HepG2 (cell line): ENCODE results near the gene COMT. TPM values are rescaled to one million over a fixed set of nuclear protein-coding genes. Genes with fewer than 3 reads are reported as not detected.

Experiments
- ATAC-seq: fragments of 200-7000 bp; cut with Tn5 transposase; 3 replicates; pipeline ENCODE4 v1.9.1; 2020; ENCODE audit warnings: mild to moderate bottlenecking, moderate library complexity
- BruUV-seq: library from RNA; stranded (reverse); fragments of 400-500 nt; replicated peaks from 2 replicates; lab custom pipeline; 2021; lab: Mats Ljungman, UMichigan
- CTCF ChIA-PET: fragments of 300-600 bp; formaldehyde crosslinking; extraction: SDS; loops from one replicate; lab custom pipeline; 2021; ENCODE audit warnings: low total read pairs, inconsistent platforms, low intra/inter-chr PET ratio; lab: Yijun Ruan, JAX
- POLR2A ChIA-PET: fragments of 350-600 bp; sonication (Branson Sonifier 250); formaldehyde crosslinking; loops from one replicate; lab custom pipeline; 2020; ENCODE audit warnings: antibody characterized with exemption, inconsistent platforms; lab: Yijun Ruan, JAX
- DNase-seq: peaks from one replicate; pipeline ENCODE4 v3.0.0-alpha.2; 2015; ENCODE audit warnings: low spot score
- FAIRE-seq: peaks from 3 replicates; lab custom pipeline; 2011; peaks lifted over from hg19 to GRCh38; lab: Jason Lieb, UNC
- H2AFZ ChIP-seq: one replicate; pipeline ENCODE4 v1.6.1; 2011; ENCODE audit warnings: low read length, inconsistent platforms
- H3K27ac ChIP-seq: fragments of 300-600 bp; 3 replicates; pipeline ENCODE4 v1.8.0; 2011; ENCODE audit warnings: mixed run types, mild to moderate bottlenecking, mixed read lengths, low read length, inconsistent platforms; ENCODE audit not compliant: insufficient read depth; ENCODE audit errors: extremely low read length
- H3K27me3 ChIP-seq, 2 experiments: fragments of 200-600 bp in 1 of 2; 2 replicates in 1 of 2; 3 replicates in 1 of 2; pipeline versions ENCODE4 v1.6.0 to v1.8.0; 2011; ENCODE audit warnings: low read length in 2 of 2, mild to moderate bottlenecking in 2 of 2, moderate library complexity in 2 of 2, inconsistent platforms in 1 of 2; ENCODE audit not compliant: insufficient read depth in 2 of 2, control insufficient read depth in 1 of 2
- H3K36me3 ChIP-seq, 2 experiments: fragments of 200-600 bp in 1 of 2; replicated peaks in 1 of 2; 2 replicates in 1 of 2; 3 replicates in 1 of 2; pipeline versions ENCODE4 v1.5.1 to v1.8.0; 2011; ENCODE audit warnings: low read length in 2 of 2, inconsistent platforms in 1 of 2; ENCODE audit not compliant: insufficient read depth in 2 of 2, control insufficient read depth in 1 of 2
- H3K4me1 ChIP-seq: 2 replicates; pipeline ENCODE4 v1.5.1; 2012; ENCODE audit warnings: low read length, inconsistent platforms; ENCODE audit not compliant: insufficient read depth
- H3K4me2 ChIP-seq: 2 replicates; pipeline ENCODE4 v1.6.0; 2011; ENCODE audit warnings: low read depth, low read length, inconsistent platforms
- H3K4me3 ChIP-seq, 3 experiments: fragments of 200-600 bp in 1 of 3; sonication (generic), shearing (Covaris generic) in 1 of 3; replicated peaks in 1 of 3; 2 replicates each; pipeline ENCODE4 v1.5.1; 2011 to 2016; ENCODE audit warnings: low read length in 3 of 3, inconsistent platforms in 2 of 3, low read depth in 2 of 3, mild to moderate bottlenecking in 2 of 3, control low read depth in 1 of 3, mixed read lengths in 1 of 3; ENCODE audit not compliant: insufficient read depth in 1 of 3
- H3K79me2 ChIP-seq: one replicate; pipeline ENCODE4 v1.6.1; 2011; ENCODE audit warnings: low read length, inconsistent platforms; ENCODE audit not compliant: insufficient read depth
- H3K9ac ChIP-seq: 2 replicates; pipeline ENCODE4 v1.6.0; 2011; ENCODE audit warnings: mild to moderate bottlenecking, low read depth, low read length, inconsistent platforms; ENCODE audit not compliant: insufficient read depth
- H3K9me3 ChIP-seq: 2 replicates; pipeline ENCODE4 v1.5.1; 2012; ENCODE audit warnings: mild to moderate bottlenecking, low read length
- H4K20me1 ChIP-seq: 2 replicates; pipeline ENCODE4 v1.6.0; 2011; ENCODE audit warnings: inconsistent platforms, mild to moderate bottlenecking, low read length, moderate library complexity; ENCODE audit not compliant: insufficient read depth
- AGO1 ChIP-seq: fragments of 200-400 bp; formaldehyde crosslinking; IDR thresholded peaks from 2 replicates; pipeline ENCODE4 v1.6.1; 2017; ENCODE audit warnings: mild to moderate bottlenecking, low read depth, low read length, moderate library complexity; ENCODE audit not compliant: poor library complexity, severe bottlenecking
- FOSL1 ChIP-seq: sonication (generic); formaldehyde crosslinking; IDR thresholded peaks from 2 replicates; pipeline ENCODE4 v1.9.0; 2021; ENCODE audit warnings: missing genetic modification reagents, borderline replicate concordance
- HDAC1 ChIP-seq: sonication (generic); formaldehyde crosslinking; IDR thresholded peaks from 2 replicates; pipeline ENCODE4 v1.5.1; 2020; ENCODE audit warnings: mild to moderate bottlenecking, missing genetic modification reagents
- ISL2 ChIP-seq: sonication (generic); formaldehyde crosslinking; IDR thresholded peaks from 2 replicates; pipeline ENCODE4 v1.5.0; 2020; ENCODE audit warnings: missing genetic modification reagents
- KLF13 ChIP-seq: sonication (generic); formaldehyde crosslinking; IDR thresholded peaks from 2 replicates; pipeline ENCODE4 v1.4.0; 2020; ENCODE audit warnings: mild to moderate bottlenecking, missing genetic modification reagents
- MIER2 ChIP-seq: IDR thresholded peaks from 2 replicates; pipeline ENCODE4 v1.6.1; 2016; ENCODE audit warnings: missing biosample characterization, missing genetic modification reagents
- RBFOX2 ChIP-seq: fragments of 200-400 bp; formaldehyde crosslinking; IDR thresholded peaks from 2 replicates; pipeline ENCODE4 v1.6.1; 2017; ENCODE audit warnings: low read depth, mild to moderate bottlenecking, low read length
- RFX1 ChIP-seq: fragments of 450-650 bp; IDR thresholded peaks from 2 replicates; pipeline ENCODE4 v1.6.1; 2017
- ZFX ChIP-seq: sonication (generic); formaldehyde crosslinking; IDR thresholded peaks from 2 replicates; pipeline ENCODE4 v1.4.0; 2020; ENCODE audit warnings: mild to moderate bottlenecking, low read depth, missing genetic modification reagents, moderate library complexity
- ZNF160 ChIP-seq: sonication (generic); formaldehyde crosslinking; IDR thresholded peaks from 2 replicates; pipeline ENCODE4 v1.8.0; 2022; ENCODE audit warnings: mild to moderate bottlenecking, inconsistent platforms, missing genetic modification reagents
- ZNF232 ChIP-seq: sonication (generic); formaldehyde crosslinking; IDR thresholded peaks from 2 replicates; pipeline ENCODE4 v1.4.0; 2020; ENCODE audit warnings: missing genetic modification reagents, borderline replicate concordance
- ZNF891 ChIP-seq: sonication (generic); formaldehyde crosslinking; IDR thresholded peaks from 2 replicates; pipeline ENCODE4 v1.5.0; 2020; ENCODE audit warnings: mild to moderate bottlenecking, missing genetic modification reagents
- WGBS: methylation state at CpG from one replicate; pipeline ENCODE4 v1.1.6; 2017; ENCODE audit warnings: low lambda C conversion rate; 5-methylcytosine and 5-hydroxymethylcytosine counted together
- in situ Hi-C: cut with HindIII; loops from 2 replicates; pipeline ENCODE4 v1.10.0; 2017; ENCODE audit warnings: low pct_unique_long_range_greater_than_20kb; ENCODE audit not compliant: extremely low pct_ligation_motif_present
- intact Hi-C: fragments of 100-400 bp; cut with micrococcal nuclease; formaldehyde crosslinking; loops from one replicate; pipeline ENCODE4 v1.10.0; 2022; ENCODE audit not compliant: unreplicated experiment
- polyA plus RNA-seq, 8 experiments: library from polyadenylated mRNA; depleted of rRNA in 3 of 8; stranded (reverse) in 7 of 8; unstranded in 1 of 8; fragments of >200 nt; fragmentation: Illumina TruSeq in 4 of 8; extraction: Trizol in 4 of 8; gene quantifications; 2 replicates each; pipeline versions ENCODE4 v1.2.1 to v1.2.3, GENCODE V29; 2011 to 2016; ENCODE audit warnings: low read depth in 4 of 8, missing spikeins in 1 of 8, mixed read lengths in 1 of 8; ENCODE audit not compliant: insufficient read depth in 1 of 8
- total RNA-seq, 5 experiments: library from RNA; depleted of rRNA; stranded (reverse); fragments of >200 nt; fragmentation: Illumina TruSeq; extraction: Trizol; gene quantifications; 2 replicates each; pipeline ENCODE4 v1.2.3, GENCODE V29; 2016; ENCODE audit warnings: low read depth in 1 of 5
- TF ChIP-seq, protein P1 (sequence below): sonication (generic); formaldehyde crosslinking; IDR thresholded peaks from 2 replicates; pipeline ENCODE4 v1.4.0; 2020; ENCODE audit warnings: missing genetic modification reagents
- TF ChIP-seq, protein P2 (sequence below): sonication (generic); formaldehyde crosslinking; IDR thresholded peaks from 2 replicates; pipeline ENCODE4 v1.4.0; 2020; ENCODE audit warnings: low read depth, missing genetic modification reagents

The COMT gene
- total and polyA plus RNA-seq, 2 of the 13 experiments (the other 11 are each of a cell fraction or from before 2014, with no cell fraction given), result 156 to 162 TPM

DNA sequence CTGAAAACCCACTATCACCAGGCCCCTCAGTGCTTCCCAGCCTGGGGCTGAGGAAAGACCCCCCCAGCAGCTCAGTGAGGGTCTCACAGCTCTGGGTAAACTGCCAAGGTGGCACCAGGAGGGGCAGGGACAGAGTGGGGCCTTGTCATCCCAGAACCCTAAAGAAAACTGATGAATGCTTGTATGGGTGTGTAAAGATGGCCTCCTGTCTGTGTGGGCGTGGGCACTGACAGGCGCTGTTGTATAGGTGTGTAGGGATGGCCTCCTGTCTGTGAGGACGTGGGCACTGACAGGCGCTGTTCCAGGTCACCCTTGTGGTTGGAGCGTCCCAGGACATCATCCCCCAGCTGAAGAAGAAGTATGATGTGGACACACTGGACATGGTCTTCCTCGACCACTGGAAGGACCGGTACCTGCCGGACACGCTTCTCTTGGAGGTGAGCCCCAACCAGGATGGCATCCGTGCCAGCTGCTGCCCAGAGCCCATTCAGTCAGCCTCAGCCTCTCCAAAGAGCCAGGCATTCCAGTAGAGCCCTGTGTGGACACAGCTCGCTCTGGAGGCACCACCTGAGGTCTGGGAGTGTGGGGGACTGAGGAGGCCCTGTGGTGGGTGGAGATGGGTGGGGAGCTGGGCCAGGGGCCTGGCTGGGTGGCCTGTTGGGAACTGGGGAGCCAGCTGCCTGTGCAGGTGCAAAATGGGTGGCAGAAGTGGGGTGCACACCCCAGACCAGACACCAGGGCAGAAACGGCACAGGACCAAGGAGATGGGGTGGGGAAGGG is 22.5 kb downstream of the COMT start (continued):
- TF ChIP-seq RBFOX2 (0 out of 2 replicates have a peak, but pooled peaks have one; percentile 25), RFX1 (no peak), ZNF891 (CRISPR knock-in tag) (peak; percentile 61; the same call in 1 of the 2 replicates), FOSL1 (CRISPR knock-in tag) (no peak), HDAC1 (CRISPR knock-in tag) (peak; percentile 26; the same call in 1 of the 2 replicates), ISL2 (CRISPR knock-in tag) (no peak)
- TF ChIP-seq, protein P1, sequence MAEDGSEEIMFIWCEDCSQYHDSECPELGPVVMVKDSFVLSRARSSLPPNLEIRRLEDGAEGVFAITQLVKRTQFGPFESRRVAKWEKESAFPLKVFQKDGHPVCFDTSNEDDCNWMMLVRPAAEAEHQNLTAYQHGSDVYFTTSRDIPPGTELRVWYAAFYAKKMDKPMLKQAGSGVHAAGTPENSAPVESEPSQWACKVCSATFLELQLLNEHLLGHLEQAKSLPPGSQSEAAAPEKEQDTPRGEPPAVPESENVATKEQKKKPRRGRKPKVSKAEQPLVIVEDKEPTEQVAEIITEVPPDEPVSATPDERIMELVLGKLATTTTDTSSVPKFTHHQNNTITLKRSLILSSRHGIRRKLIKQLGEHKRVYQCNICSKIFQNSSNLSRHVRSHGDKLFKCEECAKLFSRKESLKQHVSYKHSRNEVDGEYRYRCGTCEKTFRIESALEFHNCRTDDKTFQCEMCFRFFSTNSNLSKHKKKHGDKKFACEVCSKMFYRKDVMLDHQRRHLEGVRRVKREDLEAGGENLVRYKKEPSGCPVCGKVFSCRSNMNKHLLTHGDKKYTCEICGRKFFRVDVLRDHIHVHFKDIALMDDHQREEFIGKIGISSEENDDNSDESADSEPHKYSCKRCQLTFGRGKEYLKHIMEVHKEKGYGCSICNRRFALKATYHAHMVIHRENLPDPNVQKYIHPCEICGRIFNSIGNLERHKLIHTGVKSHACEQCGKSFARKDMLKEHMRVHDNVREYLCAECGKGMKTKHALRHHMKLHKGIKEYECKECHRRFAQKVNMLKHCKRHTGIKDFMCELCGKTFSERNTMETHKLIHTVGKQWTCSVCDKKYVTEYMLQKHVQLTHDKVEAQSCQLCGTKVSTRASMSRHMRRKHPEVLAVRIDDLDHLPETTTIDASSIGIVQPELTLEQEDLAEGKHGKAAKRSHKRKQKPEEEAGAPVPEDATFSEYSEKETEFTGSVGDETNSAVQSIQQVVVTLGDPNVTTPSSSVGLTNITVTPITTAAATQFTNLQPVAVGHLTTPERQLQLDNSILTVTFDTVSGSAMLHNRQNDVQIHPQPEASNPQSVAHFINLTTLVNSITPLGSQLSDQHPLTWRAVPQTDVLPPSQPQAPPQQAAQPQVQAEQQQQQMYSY, result no peak

DNA sequence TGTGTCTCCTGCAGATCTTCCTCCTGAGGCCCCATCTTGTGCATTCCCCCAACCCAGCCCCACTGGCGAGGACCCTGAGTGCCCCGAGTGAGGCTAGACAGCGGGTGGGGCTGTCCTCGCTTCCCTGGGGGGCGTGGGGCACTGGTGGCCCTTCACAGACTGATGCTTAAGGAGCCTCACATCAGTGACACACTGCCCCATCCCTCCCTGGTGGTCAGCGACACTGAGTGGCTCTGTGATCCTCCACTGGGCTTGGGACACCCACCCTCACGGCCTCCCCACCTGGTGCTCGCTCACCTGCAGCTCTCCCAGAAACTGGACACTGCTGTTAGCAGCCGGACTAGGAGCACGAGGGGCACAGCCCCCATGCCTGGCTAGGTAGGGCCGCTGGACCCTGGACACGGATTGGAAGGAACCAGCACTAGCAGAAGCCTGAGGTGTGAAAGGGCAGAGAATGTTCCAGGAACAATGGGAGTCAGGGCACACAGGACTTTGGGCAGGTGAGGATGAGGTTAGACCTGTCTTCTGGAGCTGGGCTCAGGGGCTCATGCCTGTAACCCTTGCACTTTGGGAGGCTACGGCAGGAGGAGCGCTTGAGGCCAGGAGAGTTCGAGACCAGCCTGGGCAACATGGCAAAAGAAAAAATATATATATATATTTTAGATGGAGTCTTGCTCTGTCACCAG is 23.3 kb downstream of the COMT start:
- Histone ChIP-seq H3K79me2 (peaks cover 12% of the 10 kb centered on the region), H3K27me3 (no peaks in the 10 kb centered on the region), H3K4me3 (no peak overlapping the region; a peak in 1 of 6 replicates), H3K9ac (no peak overlapping the region), H2AFZ (no peak overlapping the region), H3K36me3 (peaks cover 14 to 41% of the 10 kb centered on the region in 2 experiments; a peak in 4 of 5 replicates), H4K20me1 (no peaks in the 10 kb centered on the region; the same call in 1 of the 2 replicates), H3K27ac (peak overlapping the region; percentile 99), H3K4me1 (peaks cover 68% of the 10 kb centered on the region), H3K9me3 (no peaks in the 10 kb centered on the region), H3K4me2 (peak overlapping the region; percentile 96; the same call in 1 of the 2 replicates)
- intact Hi-C loops, result no loop called here
- DNase-seq (no peak), ATAC-seq (no peak), FAIRE-seq (no peak)
- 100% methylated on average over 3 of the region's 15 CpGs for WGBS
- no TSS peak for BruUV-seq
- POLR2A ChIA-PET, result interaction anchor here (2.0 kb wide), 1 partner anchor 50 kb away, joined by 7 read pairs; no protein-coding TSS in a partner anchor
- in situ Hi-C loops, result no loop called here
- CTCF ChIA-PET, result interaction anchor here (2.0 kb wide), 1 partner anchor 11 kb away, joined by 7 read pairs; no protein-coding TSS in a partner anchor
- no peak for TF ChIP-seq ZFX (CRISPR knock-in tag)
- TF ChIP-seq MIER2 (CRISPR knock-in tag), result no peak
- TF ChIP-seq KLF13, result no peak
- no peak for TF ChIP-seq ZNF232 (CRISPR knock-in tag)
- TF ChIP-seq, protein P2, sequence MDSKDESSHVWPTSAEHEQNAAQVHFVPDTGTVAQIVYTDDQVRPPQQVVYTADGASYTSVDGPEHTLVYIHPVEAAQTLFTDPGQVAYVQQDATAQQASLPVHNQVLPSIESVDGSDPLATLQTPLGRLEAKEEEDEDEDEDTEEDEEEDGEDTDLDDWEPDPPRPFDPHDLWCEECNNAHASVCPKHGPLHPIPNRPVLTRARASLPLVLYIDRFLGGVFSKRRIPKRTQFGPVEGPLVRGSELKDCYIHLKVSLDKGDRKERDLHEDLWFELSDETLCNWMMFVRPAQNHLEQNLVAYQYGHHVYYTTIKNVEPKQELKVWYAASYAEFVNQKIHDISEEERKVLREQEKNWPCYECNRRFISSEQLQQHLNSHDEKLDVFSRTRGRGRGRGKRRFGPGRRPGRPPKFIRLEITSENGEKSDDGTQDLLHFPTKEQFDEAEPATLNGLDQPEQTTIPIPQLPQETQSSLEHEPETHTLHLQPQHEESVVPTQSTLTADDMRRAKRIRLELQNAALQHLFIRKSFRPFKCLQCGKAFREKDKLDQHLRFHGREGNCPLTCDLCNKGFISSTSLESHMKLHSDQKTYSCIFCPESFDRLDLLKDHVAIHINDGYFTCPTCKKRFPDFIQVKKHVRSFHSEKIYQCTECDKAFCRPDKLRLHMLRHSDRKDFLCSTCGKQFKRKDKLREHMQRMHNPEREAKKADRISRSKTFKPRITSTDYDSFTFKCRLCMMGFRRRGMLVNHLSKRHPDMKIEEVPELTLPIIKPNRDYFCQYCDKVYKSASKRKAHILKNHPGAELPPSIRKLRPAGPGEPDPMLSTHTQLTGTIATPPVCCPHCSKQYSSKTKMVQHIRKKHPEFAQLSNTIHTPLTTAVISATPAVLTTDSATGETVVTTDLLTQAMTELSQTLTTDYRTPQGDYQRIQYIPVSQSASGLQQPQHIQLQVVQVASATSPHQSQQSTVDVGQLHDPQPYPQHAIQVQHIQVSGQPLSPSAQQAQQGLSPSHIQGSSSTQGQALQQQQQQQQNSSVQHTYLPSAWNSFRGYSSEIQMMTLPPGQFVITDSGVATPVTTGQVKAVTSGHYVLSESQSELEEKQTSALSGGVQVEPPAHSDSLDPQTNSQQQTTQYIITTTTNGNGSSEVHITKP (CRISPR knock-in tag), result no peak
- peak; percentile 1 for TF ChIP-seq AGO1
- TF ChIP-seq ZNF160 (CRISPR knock-in tag), result no peak
